GM08714 (cell line): Measurements from ENCODE around the gene PGRMC2.
"Not testable (repeated sequence)": the region's sequence is repeated elsewhere in the genome, so short reads cannot be mapped to it uniquely, and the experiment has no call there.

Experiments used
- H3K4me3 ChIP-seq: fragments of 200-500 bp; sonication (Bioruptor generic); 2 replicates; pipeline ENCODE4 v1.5.1; 2014; ENCODE audit warnings: mild to moderate bottlenecking, low read length, inconsistent platforms
- ZNF274 ChIP-seq: IDR thresholded peaks from 2 replicates; pipeline ENCODE4 v1.6.1; 2012; ENCODE audit warnings: mild to moderate bottlenecking, low read depth, low read length

The PGRMC2 gene

GRCh38 chr4:128256539-128256938, 31.1 kb downstream of the PGRMC2 start:
- TF ChIP-seq ZNF274 = no peak

GRCh38 chr4:128255906-128256305, 31.7 kb downstream of the PGRMC2 start:
- H3K4me3 ChIP-seq = no peak overlapping the region
- no peak for TF ChIP-seq ZNF274

More at GRCh38 chr4:128256539-128256938, 31.1 kb downstream of the PGRMC2 start:
- H3K4me3 ChIP-seq = no peak overlapping the region

- no peak for TF ChIP-seq ZNF274
- H3K4me3 ChIP-seq = no peak overlapping the region
These were observed 37.6 kb downstream of the PGRMC2 start for GRCh38 chr4:128249787-128250668.

- no peak for TF ChIP-seq ZNF274
- no peak overlapping the region for H3K4me3 ChIP-seq
These were observed 39.7 kb downstream of the PGRMC2 start for GRCh38 chr4:128247906-128248305.

GRCh38 chr4:128245391-128245790, 42.2 kb downstream of the PGRMC2 start:
- not testable (repeated sequence) for H3K4me3 ChIP-seq

- no peak for TF ChIP-seq ZNF274
- H3K4me3 ChIP-seq = no peak overlapping the region
These were observed 43.2 kb downstream of the PGRMC2 start for GRCh38 chr4:128244379-128244778.

- TF ChIP-seq ZNF274 = no peak
These were observed 45.0 kb downstream of the PGRMC2 start for GRCh38 chr4:128242601-128243000.

GRCh38 chr4:128241981-128242380, 45.6 kb downstream of the PGRMC2 start:
- H3K4me3 ChIP-seq = no peak overlapping the region
- no peak for TF ChIP-seq ZNF274

More at GRCh38 chr4:128242601-128243000, 45.0 kb downstream of the PGRMC2 start:
- no peak overlapping the region for H3K4me3 ChIP-seq

- no peak overlapping the region for H3K4me3 ChIP-seq
- TF ChIP-seq ZNF274 = no peak
These were observed 46.1 kb downstream of the PGRMC2 start for GRCh38 chr4:128241425-128241913.

- H3K4me3 ChIP-seq = no peak overlapping the region
- no peak for TF ChIP-seq ZNF274
These were observed 46.6 kb downstream of the PGRMC2 start for GRCh38 chr4:128241019-128241418.

GRCh38 chr4:128234836-128235235, 52.8 kb downstream of the PGRMC2 start:
- H3K4me3 ChIP-seq = no peak overlapping the region
- no peak for TF ChIP-seq ZNF274

GRCh38 chr4:128232719-128233118, 54.9 kb downstream of the PGRMC2 start:
- no peak for TF ChIP-seq ZNF274
- no peak overlapping the region for H3K4me3 ChIP-seq

- TF ChIP-seq ZNF274 = no peak
- H3K4me3 ChIP-seq = no peak overlapping the region
These were observed 58.5 kb downstream of the PGRMC2 start for GRCh38 chr4:128228845-128229795.

GRCh38 chr4:128227991-128228571, 59.5 kb downstream of the PGRMC2 start:
- no peak for TF ChIP-seq ZNF274
- H3K4me3 ChIP-seq = no peak overlapping the region
